ENCODE results near the gene CCT3.
A peak's percentile ranks its signal among the peaks of the same experiment; 100 is the strongest.
"Not testable (repeated sequence)": the region's sequence is repeated elsewhere in the genome, so short reads cannot be mapped to it uniquely, and the experiment has no call there.

Gene CCT3

GRCh38 chr1:156368157-156368658, 30.1 kb upstream of the CCT3 start:
- no peak for DNase-seq

GRCh38 chr1:156367383-156368156, 29.5 kb upstream of the CCT3 start:
- no peak for DNase-seq

GRCh38 chr1:156366378-156367166, 28.5 kb upstream of the CCT3 start:
- DNase-seq = no peak

- DNase-seq = no peak
These were observed 27.7 kb upstream of the CCT3 start for GRCh38 chr1:156365754-156366153.

- DNase-seq = no peak
These were observed 22.4 kb upstream of the CCT3 start for GRCh38 chr1:156360534-156360933.

- DNase-seq = no peak
These were observed 21.9 kb upstream of the CCT3 start for GRCh38 chr1:156359973-156360372.

- DNase-seq = no peak
These were observed 21.2 kb upstream of the CCT3 start for GRCh38 chr1:156359249-156359648.

GRCh38 chr1:156358641-156359040, 20.5 kb upstream of the CCT3 start:
- DNase-seq = no peak

GRCh38 chr1:156357977-156358376, 19.9 kb upstream of the CCT3 start:
- no peak for DNase-seq

GRCh38 chr1:156356875-156357534, 18.9 kb upstream of the CCT3 start:
- peak; percentile 86 for DNase-seq

- DNase-seq = no peak
These were observed 18.3 kb upstream of the CCT3 start for GRCh38 chr1:156356262-156356874.

- not testable (repeated sequence) for DNase-seq
These were observed 14.4 kb upstream of the CCT3 start for GRCh38 chr1:156352481-156352880.

- no peak for DNase-seq
These were observed 9.2 kb upstream of the CCT3 start for GRCh38 chr1:156347331-156347730.

GRCh38 chr1:156346636-156347035, 8.5 kb upstream of the CCT3 start:
- DNase-seq = peak; percentile 36

- DNase-seq = not testable (repeated sequence)
These were observed 7.9 kb upstream of the CCT3 start for GRCh38 chr1:156346035-156346434.

GRCh38 chr1:156344409-156344808, 6.3 kb upstream of the CCT3 start:
- no peak for DNase-seq

GRCh38 chr1:156342166-156342955, 4.3 kb upstream of the CCT3 start:
- DNase-seq = no peak

GRCh38 chr1:156337888-156338179, 258 bp downstream of the CCT3 start:
- DNase-seq = no peak

GRCh38 chr1:156337052-156337887, 822 bp downstream of the CCT3 start:
- DNase-seq = peak; percentile 28

- no peak for DNase-seq
These were observed 1.9 kb downstream of the CCT3 start for GRCh38 chr1:156336242-156336641.

- not testable (repeated sequence) for DNase-seq
These were observed 14.9 kb downstream of the CCT3 start for GRCh38 chr1:156323179-156323578.

Data from NCI-H2171 treated with DMSO at 0.1 percent for 48 hours (cell line).